ENCODE data around the gene CYRIA.

CYRIA gene

GRCh38 chr2:16666449-16666801 lies 791 bp upstream of the CYRIA start:
- no peak for DNase-seq

GRCh38 chr2:16664809-16665747 lies 556 bp downstream of the CYRIA start:
- no peak for DNase-seq

- DNase-seq: no peak
These were observed 1.4 kb downstream of the CYRIA start for GRCh38 chr2:16664052-16664731.

GRCh38 chr2:16663121-16663905 lies 2.3 kb downstream of the CYRIA start:
- no peak for DNase-seq

- DNase-seq: no peak
These were observed 3.4 kb downstream of the CYRIA start for GRCh38 chr2:16661936-16662839.

- DNase-seq: no peak
These were observed 4.1 kb downstream of the CYRIA start for GRCh38 chr2:16661526-16661925.

- DNase-seq: no peak
These were observed 5.1 kb downstream of the CYRIA start for GRCh38 chr2:16660556-16660955.

GRCh38 chr2:16660114-16660513 lies 5.5 kb downstream of the CYRIA start:
- DNase-seq: no peak

GRCh38 chr2:16658076-16658739 lies 7.4 kb downstream of the CYRIA start:
- no peak for DNase-seq

GRCh38 chr2:16657671-16658070 lies 8.0 kb downstream of the CYRIA start:
- no peak for DNase-seq

- DNase-seq: no peak
These were observed 8.7 kb downstream of the CYRIA start for GRCh38 chr2:16656784-16657391.

GRCh38 chr2:16655905-16656642 lies 9.6 kb downstream of the CYRIA start:
- no peak for DNase-seq

- no peak for DNase-seq
These were observed 10.2 kb downstream of the CYRIA start for GRCh38 chr2:16655445-16655837.

- no peak for DNase-seq
These were observed 10.7 kb downstream of the CYRIA start for GRCh38 chr2:16654833-16655444.

- no peak for DNase-seq
These were observed 11.8 kb downstream of the CYRIA start for GRCh38 chr2:16653799-16654198.

GRCh38 chr2:16653083-16653375 lies 12.6 kb downstream of the CYRIA start:
- no peak for DNase-seq

GRCh38 chr2:16652296-16653082 lies 13.1 kb downstream of the CYRIA start:
- DNase-seq: no peak

- no peak for DNase-seq
These were observed 15.1 kb downstream of the CYRIA start for GRCh38 chr2:16650287-16651249.
